CD8-positive, alpha-beta memory T cell (primary cell): ENCODE data around the gene RAB22A. TPM values are rescaled to one million over a fixed set of nuclear protein-coding genes. Genes with fewer than 3 reads are reported as not detected.
A peak's percentile ranks its signal among the peaks of the same experiment; 100 is the strongest.

Experiments used
- CTCF ChIA-PET: fragments of 350-600 bp; sonication (Branson Sonifier 250); formaldehyde crosslinking; loops from one replicate; lab custom pipeline; 2021; ENCODE audit warnings: antibody characterized with exemption; lab: Charles Lee
- POLR2A ChIA-PET: fragments of 350-600 bp; sonication (Branson Sonifier 250); formaldehyde crosslinking; loops from one replicate; lab custom pipeline; 2021; ENCODE audit warnings: antibody characterized with exemption; lab: Charles Lee
- DNase-seq, 5 donors: peaks; one replicate each; pipeline versions ENCODE4 v3.0.0 to v3.0.0-alpha.2; 2020 to 2022; ENCODE audit warnings: mixed read lengths in 1 of 5
- H3K27ac ChIP-seq: one replicate; pipeline ENCODE4 v1.7.0; 2013; ENCODE audit warnings: low read depth, mild to moderate bottlenecking, low read length, moderate library complexity
- H3K27me3 ChIP-seq: 2 replicates; pipeline ENCODE4 v1.7.0; 2013; ENCODE audit warnings: low read length, mild to moderate bottlenecking; ENCODE audit not compliant: insufficient read depth, poor library complexity, severe bottlenecking
- H3K36me3 ChIP-seq: 2 replicates; pipeline ENCODE4 v1.7.0; 2013; ENCODE audit warnings: mild to moderate bottlenecking, low read length, moderate library complexity; ENCODE audit not compliant: insufficient read depth
- H3K4me1 ChIP-seq: 2 replicates; pipeline ENCODE4 v1.7.0; 2013; ENCODE audit warnings: mild to moderate bottlenecking, low read length, moderate library complexity; ENCODE audit not compliant: insufficient read depth
- H3K4me3 ChIP-seq: 2 replicates; pipeline ENCODE4 v1.7.0; 2013; ENCODE audit warnings: mild to moderate bottlenecking, low read length
- H3K9me3 ChIP-seq: 2 replicates; pipeline ENCODE4 v1.7.0; 2013; ENCODE audit warnings: mild to moderate bottlenecking, low read length
- H3K27ac Mint-ChIP-seq, 8 donors: one replicate each; pipeline ENCODE4 v1.8.0; 2020 to 2021; ENCODE audit warnings: mixed read lengths in 8 of 8, mild to moderate bottlenecking in 6 of 8, inconsistent platforms in 3 of 8, moderate library complexity in 3 of 8
- H3K27me3 Mint-ChIP-seq, 2 donors: one replicate each; pipeline ENCODE4 v1.8.0; 2020 to 2021; ENCODE audit warnings: mixed read lengths in 2 of 2, mild to moderate bottlenecking in 1 of 2, moderate library complexity in 1 of 2
- H3K36me3 Mint-ChIP-seq, 3 donors: one replicate each; pipeline ENCODE4 v1.8.0; 2020 to 2021; ENCODE audit warnings: mixed read lengths in 3 of 3, inconsistent platforms in 1 of 3, mild to moderate bottlenecking in 1 of 3
- H3K4me1 Mint-ChIP-seq, 3 donors: one replicate each; pipeline ENCODE4 v1.8.0; 2020 to 2021; ENCODE audit warnings: mixed read lengths in 3 of 3, inconsistent platforms in 1 of 3, mild to moderate bottlenecking in 1 of 3
- H3K4me3 Mint-ChIP-seq, 7 donors: one replicate each; pipeline ENCODE4 v1.8.0; 2020 to 2021; ENCODE audit warnings: mixed read lengths in 7 of 7, mild to moderate bottlenecking in 6 of 7, moderate library complexity in 4 of 7, inconsistent platforms in 2 of 7
- H3K9me3 Mint-ChIP-seq, 5 donors: one replicate each; pipeline ENCODE4 v1.8.0; 2020 to 2022; ENCODE audit warnings: mixed read lengths in 5 of 5, mild to moderate bottlenecking in 3 of 5, moderate library complexity in 2 of 5, inconsistent platforms in 1 of 5
- polyA plus RNA-seq: library from polyadenylated mRNA; unstranded; fragments of 300-500 nt; fragmentation: Illumina TruSeq; gene quantifications from one replicate; pipeline ENCODE4 v1.2.3, GENCODE V29; 2021
- total RNA-seq, 2 experiments: library from RNA; stranded (reverse); gene quantifications; one replicate each; pipeline ENCODE4 v1.2.3, GENCODE V29; 2021

RAB22A gene
- total and polyA plus RNA-seq, 3 experiments from 2014 or later = 14.9 to 17.6 (median 17.3) TPM

DNA sequence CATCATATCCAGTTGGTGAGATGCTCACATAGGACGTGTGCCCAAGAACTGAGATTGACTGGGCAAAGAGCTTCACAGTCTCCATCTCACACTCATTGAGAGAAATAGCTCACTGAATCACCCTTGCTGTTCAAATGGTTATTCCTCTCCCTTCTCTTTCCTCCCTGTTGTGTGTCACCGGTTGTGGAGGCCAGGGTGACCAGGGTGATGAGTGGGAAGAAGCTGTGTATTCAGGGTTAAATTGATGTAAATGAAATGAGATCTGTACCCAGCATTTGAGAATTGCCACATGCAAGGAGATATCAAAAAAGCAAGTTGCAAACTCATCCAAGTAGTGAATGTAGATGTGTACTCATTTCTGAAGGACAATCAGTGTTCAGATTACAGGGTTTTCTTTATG, 43.0 kb downstream of the RAB22A start:
- Histone ChIP-seq H3K4me1 (no peaks in the 10 kb centered on the region), H3K27me3 (no peaks in the 10 kb centered on the region), H3K4me3 (no peak overlapping the region), H3K27ac (no peak overlapping the region), H3K36me3 (peaks cover 13% of the 10 kb centered on the region), H3K9me3 (no peaks in the 10 kb centered on the region)
- ChIA-PET POLR2A (no interaction called here), CTCF (interaction anchor here (1.6 kb wide), 1 partner anchor 13 kb away, joined by 3 read pairs; no protein-coding TSS in a partner anchor)
- H3K36me3 Mint-ChIP-seq = peaks cover 0 to 73% (median 21%) of the 10 kb centered on the region in 3 donors
- no peak overlapping the region for H3K4me3 Mint-ChIP-seq
- no peak for DNase-seq
- no peaks in the 10 kb centered on the region for H3K4me1 Mint-ChIP-seq
- no peaks in the 10 kb centered on the region for H3K9me3 Mint-ChIP-seq
- peak overlapping the region in 2 of 8 donors; percentile 52 to 79 for H3K27ac Mint-ChIP-seq
- H3K27me3 Mint-ChIP-seq = no peaks in the 10 kb centered on the region

DNA sequence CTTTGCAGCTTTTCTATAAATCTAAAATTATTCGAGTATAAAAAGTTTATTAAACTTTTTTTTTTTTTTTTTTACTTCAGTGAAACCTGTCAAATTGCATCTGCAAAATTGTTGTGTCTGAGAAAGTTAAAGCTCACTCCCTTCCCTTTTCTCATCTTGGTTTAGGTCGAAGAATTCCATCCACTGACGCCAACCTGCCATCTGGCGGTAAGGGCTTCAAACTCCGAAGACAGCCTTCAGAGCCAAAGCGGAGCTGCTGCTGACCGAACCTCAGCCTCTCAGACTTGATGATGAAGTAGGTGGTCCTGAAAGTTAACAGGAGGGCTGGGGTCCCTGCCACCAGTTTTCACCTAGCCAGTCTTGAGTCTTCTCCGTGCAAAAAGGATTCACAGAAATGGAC, 49.9 kb downstream of the RAB22A start:
- DNase-seq = no peak
- Mint-ChIP-seq H3K4me3 (no peak overlapping the region), H3K36me3 (peaks cover 0 to 90% (median 31%) of the 10 kb centered on the region in 3 donors), H3K9me3 (no peaks in the 10 kb centered on the region), H3K4me1 (no peaks in the 10 kb centered on the region), H3K27ac (no peak overlapping the region), H3K27me3 (no peaks in the 10 kb centered on the region)
- H3K4me1 ChIP-seq = no peaks in the 10 kb centered on the region
- H3K36me3 ChIP-seq = peaks cover 20% of the 10 kb centered on the region
- H3K9me3 ChIP-seq = no peaks in the 10 kb centered on the region
- H3K27me3 ChIP-seq = no peaks in the 10 kb centered on the region
- ChIA-PET POLR2A (no interaction called here), CTCF (interaction anchor here (0.6 kb wide), 1 partner anchor 213 kb away, joined by 3 read pairs; no protein-coding TSS in a partner anchor)
- H3K4me3 ChIP-seq = no peak overlapping the region
- H3K27ac ChIP-seq = no peak overlapping the region

DNA sequence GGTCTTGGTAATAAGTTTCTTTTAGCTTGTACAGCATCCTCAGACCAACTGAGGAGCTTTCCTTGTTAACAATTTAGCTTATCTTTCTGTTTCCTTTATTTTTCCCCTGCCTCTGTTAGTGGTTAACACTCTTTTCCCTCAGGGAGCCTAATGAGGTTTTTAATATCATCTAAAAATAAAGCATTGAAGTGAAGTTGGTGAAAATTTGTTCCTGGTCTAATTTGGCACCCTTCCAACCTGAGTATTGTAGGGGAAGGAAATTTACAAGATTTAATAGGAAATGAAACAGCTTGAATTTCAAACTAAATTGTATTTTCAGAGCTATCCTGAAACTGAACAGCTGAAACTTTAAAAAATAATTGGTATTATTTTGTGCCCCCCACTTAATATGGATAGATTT, 51.4 kb downstream of the RAB22A start:
- Mint-ChIP-seq H3K27ac (peak overlapping the region in 1 of 8 donors; percentile 26), H3K9me3 (no peaks in the 10 kb centered on the region), H3K4me1 (no peaks in the 10 kb centered on the region), H3K4me3 (no peak overlapping the region), H3K36me3 (peaks cover 0 to 85% (median 30%) of the 10 kb centered on the region in 3 donors), H3K27me3 (no peaks in the 10 kb centered on the region)
- Histone ChIP-seq H3K27ac (no peak overlapping the region), H3K9me3 (no peaks in the 10 kb centered on the region), H3K4me3 (no peak overlapping the region), H3K36me3 (peaks cover 12% of the 10 kb centered on the region), H3K27me3 (no peaks in the 10 kb centered on the region), H3K4me1 (no peaks in the 10 kb centered on the region)
- ChIA-PET CTCF (no interaction called here), POLR2A (no interaction called here)
- DNase-seq = no peak

DNA sequence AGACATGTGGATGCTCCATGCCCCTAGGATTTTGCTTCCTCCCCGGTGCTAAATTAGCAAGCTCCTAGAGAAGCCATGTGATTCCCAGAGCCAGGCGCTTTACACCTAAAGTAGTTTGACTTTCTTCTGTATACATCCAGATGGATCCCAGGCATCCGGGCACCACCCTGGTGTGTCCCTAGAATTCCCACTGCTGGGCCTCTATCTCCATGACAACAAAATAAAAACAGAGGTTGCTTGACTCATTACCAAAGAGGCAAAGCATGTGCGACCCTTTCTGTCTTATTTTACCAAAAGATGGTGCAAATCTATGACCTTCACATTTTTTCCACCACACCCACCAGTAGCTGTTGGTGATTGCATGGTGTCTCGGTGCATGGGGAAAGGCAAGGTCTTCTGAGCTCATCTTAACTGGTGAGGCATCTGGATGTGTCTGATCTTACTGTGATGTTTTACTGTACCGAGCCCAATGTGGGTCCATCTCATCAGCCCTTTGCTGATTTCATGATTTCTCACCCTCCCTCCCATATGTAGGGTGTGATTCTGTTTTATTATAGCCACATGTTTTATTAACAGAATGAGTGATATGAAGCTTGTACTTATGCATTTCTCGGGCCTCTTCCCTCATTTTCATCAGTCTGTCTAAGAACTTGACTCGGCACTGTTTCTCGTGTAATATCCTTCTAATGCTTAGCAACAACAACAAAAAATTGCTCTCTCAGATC, 52.1 kb downstream of the RAB22A start:
- Mint-ChIP-seq H3K9me3 (no peaks in the 10 kb centered on the region), H3K4me3 (no peak overlapping the region), H3K27ac (peak overlapping the region in 1 of 8 donors; percentile 54), H3K36me3 (peaks cover 0 to 87% (median 30%) of the 10 kb centered on the region in 3 donors), H3K4me1 (no peaks in the 10 kb centered on the region), H3K27me3 (no peaks in the 10 kb centered on the region)
- no peaks in the 10 kb centered on the region for H3K27me3 ChIP-seq
- H3K4me1 ChIP-seq = no peaks in the 10 kb centered on the region
- H3K27ac ChIP-seq = no peak overlapping the region
- H3K9me3 ChIP-seq = no peaks in the 10 kb centered on the region
- ChIA-PET POLR2A (no interaction called here), CTCF (no interaction called here)
- peaks cover 12% of the 10 kb centered on the region for H3K36me3 ChIP-seq
- no peak for DNase-seq
- H3K4me3 ChIP-seq = no peak overlapping the region

DNA sequence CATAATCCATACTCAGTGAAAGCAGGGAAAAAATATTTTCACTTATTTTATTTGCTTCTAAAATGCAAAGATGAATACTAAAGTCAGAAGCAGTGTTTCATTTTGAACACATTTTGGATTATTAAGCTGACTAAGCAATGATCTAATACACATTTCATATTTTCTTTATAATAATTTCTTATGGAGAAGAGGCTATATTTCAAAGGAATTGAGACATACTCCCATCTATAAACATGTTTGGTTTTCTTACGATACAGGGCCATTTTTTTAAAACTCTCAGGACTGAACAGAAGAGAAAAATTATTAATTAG, 52.6 kb downstream of the RAB22A start:
- H3K36me3 Mint-ChIP-seq = peaks cover 0 to 87% (median 28%) of the 10 kb centered on the region in 3 donors
- CTCF ChIA-PET = no interaction called here
- Histone ChIP-seq H3K36me3 (peaks cover 8% of the 10 kb centered on the region), H3K9me3 (no peaks in the 10 kb centered on the region), H3K27me3 (no peaks in the 10 kb centered on the region), H3K27ac (no peak overlapping the region), H3K4me3 (no peak overlapping the region), H3K4me1 (no peaks in the 10 kb centered on the region)
- POLR2A ChIA-PET = no interaction called here
- no peaks in the 10 kb centered on the region for H3K9me3 Mint-ChIP-seq
- H3K27me3 Mint-ChIP-seq = no peaks in the 10 kb centered on the region
- no peak overlapping the region for H3K4me3 Mint-ChIP-seq
- peak overlapping the region in 1 of 8 donors; percentile 54 for H3K27ac Mint-ChIP-seq
- H3K4me1 Mint-ChIP-seq = no peaks in the 10 kb centered on the region
- DNase-seq = no peak

DNA sequence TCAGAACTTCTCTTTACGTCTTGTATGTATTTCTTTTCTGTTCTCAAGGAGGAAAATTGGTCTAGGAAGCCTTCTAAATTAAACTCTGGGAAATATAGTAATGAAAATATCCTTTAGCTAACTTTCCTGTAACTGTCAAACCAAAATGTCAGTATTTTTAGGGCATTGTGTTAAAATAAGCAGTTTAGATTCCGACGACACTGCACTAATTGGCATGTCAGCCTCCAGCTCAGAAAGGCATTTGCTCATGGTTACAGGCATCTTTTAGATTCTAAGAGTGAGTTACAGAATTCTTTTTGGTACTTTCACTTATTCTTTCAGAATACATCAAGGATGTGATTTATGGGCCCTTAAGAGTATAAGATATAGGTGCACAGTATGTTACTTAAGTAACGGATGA, 53.5 kb downstream of the RAB22A start:
- no peak for DNase-seq
- POLR2A ChIA-PET = no interaction called here
- CTCF ChIA-PET = no interaction called here
- H3K36me3 Mint-ChIP-seq = peaks cover 0 to 86% (median 23%) of the 10 kb centered on the region in 3 donors
- H3K27me3 Mint-ChIP-seq = no peaks in the 10 kb centered on the region
- Histone ChIP-seq H3K9me3 (no peaks in the 10 kb centered on the region), H3K27me3 (no peaks in the 10 kb centered on the region), H3K27ac (no peak overlapping the region), H3K4me3 (no peak overlapping the region), H3K36me3 (peaks cover 7% of the 10 kb centered on the region), H3K4me1 (no peaks in the 10 kb centered on the region)
- no peak overlapping the region for H3K27ac Mint-ChIP-seq
- H3K9me3 Mint-ChIP-seq = no peaks in the 10 kb centered on the region
- no peak overlapping the region for H3K4me3 Mint-ChIP-seq
- no peaks in the 10 kb centered on the region for H3K4me1 Mint-ChIP-seq

DNA sequence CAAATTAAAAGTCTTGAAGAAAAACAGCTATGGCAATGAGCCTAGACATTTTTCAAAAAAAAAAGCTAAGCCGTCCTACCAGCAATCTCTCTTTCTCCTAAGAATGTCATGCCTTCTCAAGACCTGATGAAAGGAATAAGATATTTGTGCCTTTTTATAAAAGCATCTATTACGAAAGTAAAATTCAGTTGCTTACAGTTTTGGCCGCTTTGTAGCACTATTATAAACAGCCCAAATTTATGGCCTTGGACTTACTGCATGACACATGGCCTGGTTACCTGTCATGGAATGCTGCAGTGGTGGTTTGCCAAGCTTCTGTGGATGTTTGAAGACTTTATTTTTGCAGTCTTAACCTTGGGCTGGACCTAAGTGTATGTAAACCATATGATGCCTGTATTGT, 57.4 kb downstream of the RAB22A start:
- Mint-ChIP-seq H3K4me3 (no peak overlapping the region), H3K36me3 (peaks cover 0 to 53% (median 9%) of the 10 kb centered on the region in 3 donors), H3K4me1 (no peaks in the 10 kb centered on the region), H3K9me3 (no peaks in the 10 kb centered on the region), H3K27me3 (no peaks in the 10 kb centered on the region), H3K27ac (no peak overlapping the region)
- Histone ChIP-seq H3K27me3 (no peaks in the 10 kb centered on the region), H3K36me3 (no peaks in the 10 kb centered on the region), H3K4me3 (no peak overlapping the region), H3K4me1 (no peaks in the 10 kb centered on the region), H3K9me3 (no peaks in the 10 kb centered on the region), H3K27ac (no peak overlapping the region)
- ChIA-PET CTCF (no interaction called here), POLR2A (no interaction called here)
- no peak for DNase-seq

DNA sequence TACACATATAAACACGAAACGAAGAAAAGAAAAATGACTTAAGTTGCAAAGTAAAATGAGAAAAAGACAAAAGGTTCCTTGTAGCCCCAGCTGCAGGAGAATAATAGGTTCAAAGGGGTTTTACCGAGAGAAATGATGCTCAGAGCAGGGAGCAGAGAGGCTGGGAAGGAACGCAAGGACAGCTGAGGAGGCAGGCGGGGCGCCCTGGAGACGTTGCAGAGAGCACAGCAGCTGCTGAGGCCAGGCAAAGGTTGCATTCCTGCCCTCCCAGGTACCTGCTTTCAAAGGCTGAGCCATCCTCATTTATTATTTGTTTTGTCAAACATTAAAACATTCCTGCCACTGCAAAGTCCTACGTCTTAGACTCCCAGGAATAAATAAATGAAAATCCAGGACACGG, 63.3 kb downstream of the RAB22A start:
- Mint-ChIP-seq H3K4me1 (no peaks in the 10 kb centered on the region), H3K27me3 (peaks cover 6 to 19% of the 10 kb centered on the region in 2 donors), H3K4me3 (no peak overlapping the region), H3K9me3 (no peaks in the 10 kb centered on the region), H3K27ac (no peak overlapping the region), H3K36me3 (peaks cover 2 to 3% (median 3%) of the 10 kb centered on the region in 3 donors)
- Histone ChIP-seq H3K36me3 (no peaks in the 10 kb centered on the region), H3K4me3 (no peak overlapping the region), H3K9me3 (no peaks in the 10 kb centered on the region), H3K27me3 (peaks cover 4% of the 10 kb centered on the region), H3K27ac (no peak overlapping the region), H3K4me1 (no peaks in the 10 kb centered on the region)
- ChIA-PET POLR2A (no interaction called here), CTCF (no interaction called here)
- no peak for DNase-seq
